Testis (tissue), 2 donors: ENCODE data around the gene ACAP3.

ENCODE experiments used
- CTCF ChIP-seq, 3 experiments: fragments of 450-650 bp in 2 of 3; fragments of 200-600 bp in 1 of 3; sonication (generic) in 1 of 3; IDR thresholded peaks; one replicate each; pipeline ENCODE4 v1.5.1; 2016 to 2019; ENCODE audit warnings: antibody characterized with exemption in 3 of 3, mild to moderate bottlenecking in 2 of 3, moderate library complexity in 1 of 3
- POLR2A ChIP-seq: fragments of 450-650 bp; IDR thresholded peaks from one replicate; pipeline ENCODE4 v1.6.1; 2017; ENCODE audit warnings: antibody characterized with exemption, mild to moderate bottlenecking, moderate library complexity

- TF ChIP-seq POLR2A = no peak
- TF ChIP-seq CTCF (IDR thresholded peaks at IDR 0.05) = no peak
Measured at GRCh38 chr1:1306661-1307260, 969 bp downstream of the ACAP3 start.
